T-helper 2 cell treated with Interferon-gamma antibody and Interleukin-4, amounts not matched to agents 5 μg/mL and 100 μg/mL, for 36 hours (primary cell): ENCODE measurements around the gene PIK3R5.
A peak's percentile ranks its signal among the peaks of the same experiment; 100 is the strongest.
"Not testable (repeated sequence)": the region's sequence is repeated elsewhere in the genome, so short reads cannot be mapped to it uniquely, and the experiment has no call there.

Source experiments
- DNase-seq: peaks from one replicate; pipeline ENCODE4 v3.0.0; 2021; ENCODE audit warnings: low spot score
- H3K27ac Mint-ChIP-seq: one replicate; pipeline ENCODE4 v1.8.0; 2021; ENCODE audit warnings: mild to moderate bottlenecking, mixed read lengths
- H3K27me3 Mint-ChIP-seq: one replicate; pipeline ENCODE4 v1.8.0; 2021; ENCODE audit warnings: low read depth, mixed read lengths
- H3K36me3 Mint-ChIP-seq: one replicate; pipeline ENCODE4 v1.8.0; 2021; ENCODE audit warnings: low read depth, mixed read lengths
- H3K4me1 Mint-ChIP-seq: one replicate; pipeline ENCODE4 v1.8.0; 2021; ENCODE audit warnings: low read depth, mixed read lengths
- H3K4me3 Mint-ChIP-seq: one replicate; pipeline ENCODE4 v1.8.0; 2022; ENCODE audit warnings: mild to moderate bottlenecking, moderate library complexity, mixed read lengths
- H3K9me3 Mint-ChIP-seq: one replicate; pipeline ENCODE4 v1.8.0; 2021; ENCODE audit warnings: mixed read lengths

Gene PIK3R5

GRCh38 chr17:8887834-8888703, 77.4 kb downstream of the PIK3R5 start:
- Mint-ChIP-seq H3K36me3 (peaks cover 55% of the 10 kb centered on the region), H3K4me3 (no peak overlapping the region), H3K4me1 (peaks cover 12% of the 10 kb centered on the region), H3K9me3 (no peaks in the 10 kb centered on the region), H3K27ac (no peak overlapping the region), H3K27me3 (no peaks in the 10 kb centered on the region)
- DNase-seq, result no peak

GRCh38 chr17:8887301-8887700, 78.2 kb downstream of the PIK3R5 start:
- H3K4me1 Mint-ChIP-seq, result peaks cover 6% of the 10 kb centered on the region
- H3K4me3 Mint-ChIP-seq, result no peak overlapping the region
- peaks cover 53% of the 10 kb centered on the region for H3K36me3 Mint-ChIP-seq
- H3K27ac Mint-ChIP-seq, result no peak overlapping the region
- H3K27me3 Mint-ChIP-seq, result no peaks in the 10 kb centered on the region
- no peaks in the 10 kb centered on the region for H3K9me3 Mint-ChIP-seq
- no peak for DNase-seq

GRCh38 chr17:8885967-8886684, 79.4 kb downstream of the PIK3R5 start:
- H3K27ac Mint-ChIP-seq, result no peak overlapping the region
- peaks cover 50% of the 10 kb centered on the region for H3K36me3 Mint-ChIP-seq
- peaks cover 1% of the 10 kb centered on the region for H3K4me1 Mint-ChIP-seq
- no peaks in the 10 kb centered on the region for H3K27me3 Mint-ChIP-seq
- no peak for DNase-seq
- H3K4me3 Mint-ChIP-seq, result no peak overlapping the region
- H3K9me3 Mint-ChIP-seq, result no peaks in the 10 kb centered on the region

- not testable (repeated sequence) for DNase-seq, H3K9me3 Mint-ChIP-seq, H3K27me3 Mint-ChIP-seq, H3K4me3 Mint-ChIP-seq, H3K4me1 Mint-ChIP-seq, H3K27ac Mint-ChIP-seq
- peaks cover 51% of the 10 kb centered on the region for H3K36me3 Mint-ChIP-seq
Measured at GRCh38 chr17:8885163-8885966, 80.1 kb downstream of the PIK3R5 start.

- Mint-ChIP-seq H3K9me3 (no peaks in the 10 kb centered on the region), H3K4me3 (no peak overlapping the region), H3K4me1 (peaks cover 3% of the 10 kb centered on the region), H3K36me3 (peaks cover 50% of the 10 kb centered on the region), H3K27ac (peak overlapping the region; percentile 27), H3K27me3 (no peaks in the 10 kb centered on the region)
- DNase-seq, result no peak
Measured at GRCh38 chr17:8884336-8884990, 81.0 kb downstream of the PIK3R5 start.

- Mint-ChIP-seq H3K27ac (no peak overlapping the region), H3K9me3 (no peaks in the 10 kb centered on the region), H3K36me3 (peaks cover 48% of the 10 kb centered on the region), H3K27me3 (no peaks in the 10 kb centered on the region), H3K4me3 (no peak overlapping the region), H3K4me1 (peaks cover 3% of the 10 kb centered on the region)
- no peak for DNase-seq
Measured at GRCh38 chr17:8883353-8883752, 82.2 kb downstream of the PIK3R5 start.

GRCh38 chr17:8881606-8882005, 83.9 kb downstream of the PIK3R5 start:
- Mint-ChIP-seq H3K36me3 (peaks cover 47% of the 10 kb centered on the region), H3K4me3 (no peak overlapping the region), H3K27ac (no peak overlapping the region)

GRCh38 chr17:8880466-8880865, 85.0 kb downstream of the PIK3R5 start:
- H3K9me3 Mint-ChIP-seq, result no peaks in the 10 kb centered on the region
- peak overlapping the region; percentile 54 for H3K27ac Mint-ChIP-seq
- no peaks in the 10 kb centered on the region for H3K27me3 Mint-ChIP-seq
- H3K4me3 Mint-ChIP-seq, result no peak overlapping the region
- peaks cover 40% of the 10 kb centered on the region for H3K36me3 Mint-ChIP-seq
- DNase-seq, result no peak
- peaks cover 2% of the 10 kb centered on the region for H3K4me1 Mint-ChIP-seq

More at GRCh38 chr17:8881606-8882005, 83.9 kb downstream of the PIK3R5 start:
- Mint-ChIP-seq H3K9me3 (no peaks in the 10 kb centered on the region), H3K27me3 (no peaks in the 10 kb centered on the region), H3K4me1 (peaks cover 3% of the 10 kb centered on the region)
- DNase-seq, result no peak

GRCh38 chr17:8879410-8879809, 86.1 kb downstream of the PIK3R5 start:
- H3K4me1 Mint-ChIP-seq, result peaks cover 2% of the 10 kb centered on the region
- no peak for DNase-seq
- H3K36me3 Mint-ChIP-seq, result peaks cover 40% of the 10 kb centered on the region
- no peaks in the 10 kb centered on the region for H3K9me3 Mint-ChIP-seq
- H3K27ac Mint-ChIP-seq, result no peak overlapping the region
- H3K4me3 Mint-ChIP-seq, result no peak overlapping the region
- no peaks in the 10 kb centered on the region for H3K27me3 Mint-ChIP-seq

GRCh38 chr17:8877984-8878383, 87.5 kb downstream of the PIK3R5 start:
- Mint-ChIP-seq H3K4me1 (peaks cover 2% of the 10 kb centered on the region), H3K4me3 (no peak overlapping the region), H3K36me3 (peaks cover 29% of the 10 kb centered on the region), H3K9me3 (no peaks in the 10 kb centered on the region), H3K27ac (no peak overlapping the region), H3K27me3 (no peaks in the 10 kb centered on the region)
- no peak for DNase-seq

- Mint-ChIP-seq H3K36me3 (peaks cover 22% of the 10 kb centered on the region), H3K27me3 (no peaks in the 10 kb centered on the region), H3K9me3 (no peaks in the 10 kb centered on the region), H3K4me3 (no peak overlapping the region), H3K4me1 (peaks cover 7% of the 10 kb centered on the region), H3K27ac (no peak overlapping the region)
- no peak for DNase-seq
Measured at GRCh38 chr17:8875957-8876356, 89.5 kb downstream of the PIK3R5 start.

- Mint-ChIP-seq H3K4me3 (no peak overlapping the region), H3K27ac (no peak overlapping the region), H3K4me1 (peaks cover 7% of the 10 kb centered on the region), H3K36me3 (peaks cover 19% of the 10 kb centered on the region), H3K9me3 (no peaks in the 10 kb centered on the region), H3K27me3 (no peaks in the 10 kb centered on the region)
- no peak for DNase-seq
Measured at GRCh38 chr17:8875436-8875835, 90.1 kb downstream of the PIK3R5 start.

GRCh38 chr17:8873801-8874715, 91.4 kb downstream of the PIK3R5 start:
- peaks cover 7% of the 10 kb centered on the region for H3K4me1 Mint-ChIP-seq
- H3K27me3 Mint-ChIP-seq, result no peaks in the 10 kb centered on the region
- H3K27ac Mint-ChIP-seq, result no peak overlapping the region
- H3K9me3 Mint-ChIP-seq, result no peaks in the 10 kb centered on the region
- H3K36me3 Mint-ChIP-seq, result peaks cover 10% of the 10 kb centered on the region
- H3K4me3 Mint-ChIP-seq, result no peak overlapping the region
- no peak for DNase-seq
